Ishikawa (cell line): ENCODE measurements around the gene IL34.

Experiments used
- CEBPB ChIP-seq: IDR thresholded peaks from 2 replicates; pipeline ENCODE4 v1.6.1; 2012
- CREB1 ChIP-seq: IDR thresholded peaks from 2 replicates; pipeline ENCODE4 v1.6.1; 2012; ENCODE audit warnings: low read depth
- EGR1 ChIP-seq: IDR thresholded peaks from 2 replicates; pipeline ENCODE4 v1.6.1; 2012
- EP300 ChIP-seq: IDR thresholded peaks from 2 replicates; pipeline ENCODE4 v1.6.1; 2012; ENCODE audit warnings: borderline replicate concordance
- FOXM1 ChIP-seq: IDR thresholded peaks from 2 replicates; pipeline ENCODE4 v1.6.1; 2012; ENCODE audit warnings: low read depth, borderline replicate concordance
- NFIC ChIP-seq: IDR thresholded peaks from 2 replicates; pipeline ENCODE4 v1.6.1; 2012
- RAD21 ChIP-seq: IDR thresholded peaks from 2 replicates; pipeline ENCODE4 v1.6.1; 2012; ENCODE audit warnings: low read depth
- TAF1 ChIP-seq: IDR thresholded peaks from 2 replicates; pipeline ENCODE4 v1.6.1; 2012; ENCODE audit warnings: low read depth, mild to moderate bottlenecking
- TCF12 ChIP-seq: IDR thresholded peaks from 2 replicates; pipeline ENCODE4 v1.6.1; 2012; ENCODE audit warnings: low read depth
- TEAD4 ChIP-seq: IDR thresholded peaks from 2 replicates; pipeline ENCODE4 v1.6.1; 2012
- YY1 ChIP-seq: IDR thresholded peaks from 2 replicates; pipeline ENCODE4 v1.6.1; 2012; ENCODE audit warnings: low read depth
- ZBTB7A ChIP-seq: IDR thresholded peaks from 2 replicates; pipeline ENCODE4 v1.6.1; 2012; ENCODE audit warnings: low read depth
- TF ChIP-seq, protein P1 (sequence below): IDR thresholded peaks from 2 replicates; pipeline ENCODE4 v1.6.1; 2012
- TF ChIP-seq, protein P2 (sequence below): IDR thresholded peaks from 2 replicates; pipeline ENCODE4 v1.6.1; 2012
- TF ChIP-seq, protein P3 (sequence below): IDR thresholded peaks from 2 replicates; pipeline ENCODE4 v1.6.1; 2012; ENCODE audit warnings: low read depth, mild to moderate bottlenecking

The IL34 gene

DNA sequence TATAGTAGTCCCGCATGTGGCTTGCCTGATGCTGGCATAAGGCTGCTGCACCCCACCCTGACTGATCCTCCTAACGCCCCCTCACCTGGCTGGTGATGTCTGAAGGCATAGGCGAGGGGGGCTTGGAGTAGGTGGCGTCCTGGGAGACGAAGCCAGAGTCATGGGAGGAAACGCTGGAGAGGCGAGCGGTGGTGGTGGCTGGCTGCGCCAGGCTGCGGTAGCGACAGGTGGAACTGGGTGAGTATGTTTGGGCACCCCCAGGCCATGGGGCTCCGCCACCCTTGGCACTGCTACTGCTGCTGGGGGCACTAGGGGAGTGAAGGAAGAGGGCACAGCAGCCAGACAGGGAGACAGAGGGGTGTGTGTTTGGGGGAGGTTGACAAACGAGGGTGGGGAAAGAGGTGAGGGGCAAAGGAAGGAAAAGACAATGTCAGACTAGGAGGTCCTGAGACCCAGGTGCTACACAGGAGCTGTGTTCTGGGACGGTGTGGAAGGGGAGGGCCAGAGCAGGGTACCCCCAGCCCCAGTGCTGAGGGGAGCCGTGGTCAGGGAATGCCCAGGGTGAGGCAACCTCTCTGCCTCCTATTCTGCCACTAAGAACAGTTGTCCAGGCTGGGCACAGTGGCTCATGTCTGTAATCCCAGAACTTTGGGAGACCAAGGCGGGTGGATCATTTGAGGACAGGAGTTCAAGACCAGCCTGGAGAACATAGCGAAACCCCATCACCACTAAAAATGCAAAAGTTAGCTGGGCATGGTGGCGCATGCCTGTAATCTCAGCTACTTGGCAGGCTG lies 28.1 kb downstream of the IL34 start:
- TF ChIP-seq, protein P1, sequence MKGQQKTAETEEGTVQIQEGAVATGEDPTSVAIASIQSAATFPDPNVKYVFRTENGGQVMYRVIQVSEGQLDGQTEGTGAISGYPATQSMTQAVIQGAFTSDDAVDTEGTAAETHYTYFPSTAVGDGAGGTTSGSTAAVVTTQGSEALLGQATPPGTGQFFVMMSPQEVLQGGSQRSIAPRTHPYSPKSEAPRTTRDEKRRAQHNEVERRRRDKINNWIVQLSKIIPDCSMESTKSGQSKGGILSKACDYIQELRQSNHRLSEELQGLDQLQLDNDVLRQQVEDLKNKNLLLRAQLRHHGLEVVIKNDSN, result no peak
- TF ChIP-seq TCF12, result no peak
- no peak for TF ChIP-seq YY1
- no peak for TF ChIP-seq TEAD4
- no peak for TF ChIP-seq NFIC
- TF ChIP-seq FOXM1, result no peak
- TF ChIP-seq, protein P2, sequence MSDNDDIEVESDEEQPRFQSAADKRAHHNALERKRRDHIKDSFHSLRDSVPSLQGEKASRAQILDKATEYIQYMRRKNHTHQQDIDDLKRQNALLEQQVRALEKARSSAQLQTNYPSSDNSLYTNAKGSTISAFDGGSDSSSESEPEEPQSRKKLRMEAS, result no peak
- no peak for TF ChIP-seq EGR1
- no peak for TF ChIP-seq CEBPB
- TF ChIP-seq TAF1, result no peak
- TF ChIP-seq CREB1, result no peak
- no peak for TF ChIP-seq RAD21
- no peak for TF ChIP-seq EP300
- TF ChIP-seq ZBTB7A, result no peak
- TF ChIP-seq, protein P3, sequence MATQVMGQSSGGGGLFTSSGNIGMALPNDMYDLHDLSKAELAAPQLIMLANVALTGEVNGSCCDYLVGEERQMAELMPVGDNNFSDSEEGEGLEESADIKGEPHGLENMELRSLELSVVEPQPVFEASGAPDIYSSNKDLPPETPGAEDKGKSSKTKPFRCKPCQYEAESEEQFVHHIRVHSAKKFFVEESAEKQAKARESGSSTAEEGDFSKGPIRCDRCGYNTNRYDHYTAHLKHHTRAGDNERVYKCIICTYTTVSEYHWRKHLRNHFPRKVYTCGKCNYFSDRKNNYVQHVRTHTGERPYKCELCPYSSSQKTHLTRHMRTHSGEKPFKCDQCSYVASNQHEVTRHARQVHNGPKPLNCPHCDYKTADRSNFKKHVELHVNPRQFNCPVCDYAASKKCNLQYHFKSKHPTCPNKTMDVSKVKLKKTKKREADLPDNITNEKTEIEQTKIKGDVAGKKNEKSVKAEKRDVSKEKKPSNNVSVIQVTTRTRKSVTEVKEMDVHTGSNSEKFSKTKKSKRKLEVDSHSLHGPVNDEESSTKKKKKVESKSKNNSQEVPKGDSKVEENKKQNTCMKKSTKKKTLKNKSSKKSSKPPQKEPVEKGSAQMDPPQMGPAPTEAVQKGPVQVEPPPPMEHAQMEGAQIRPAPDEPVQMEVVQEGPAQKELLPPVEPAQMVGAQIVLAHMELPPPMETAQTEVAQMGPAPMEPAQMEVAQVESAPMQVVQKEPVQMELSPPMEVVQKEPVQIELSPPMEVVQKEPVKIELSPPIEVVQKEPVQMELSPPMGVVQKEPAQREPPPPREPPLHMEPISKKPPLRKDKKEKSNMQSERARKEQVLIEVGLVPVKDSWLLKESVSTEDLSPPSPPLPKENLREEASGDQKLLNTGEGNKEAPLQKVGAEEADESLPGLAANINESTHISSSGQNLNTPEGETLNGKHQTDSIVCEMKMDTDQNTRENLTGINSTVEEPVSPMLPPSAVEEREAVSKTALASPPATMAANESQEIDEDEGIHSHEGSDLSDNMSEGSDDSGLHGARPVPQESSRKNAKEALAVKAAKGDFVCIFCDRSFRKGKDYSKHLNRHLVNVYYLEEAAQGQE, result no peak

DNA sequence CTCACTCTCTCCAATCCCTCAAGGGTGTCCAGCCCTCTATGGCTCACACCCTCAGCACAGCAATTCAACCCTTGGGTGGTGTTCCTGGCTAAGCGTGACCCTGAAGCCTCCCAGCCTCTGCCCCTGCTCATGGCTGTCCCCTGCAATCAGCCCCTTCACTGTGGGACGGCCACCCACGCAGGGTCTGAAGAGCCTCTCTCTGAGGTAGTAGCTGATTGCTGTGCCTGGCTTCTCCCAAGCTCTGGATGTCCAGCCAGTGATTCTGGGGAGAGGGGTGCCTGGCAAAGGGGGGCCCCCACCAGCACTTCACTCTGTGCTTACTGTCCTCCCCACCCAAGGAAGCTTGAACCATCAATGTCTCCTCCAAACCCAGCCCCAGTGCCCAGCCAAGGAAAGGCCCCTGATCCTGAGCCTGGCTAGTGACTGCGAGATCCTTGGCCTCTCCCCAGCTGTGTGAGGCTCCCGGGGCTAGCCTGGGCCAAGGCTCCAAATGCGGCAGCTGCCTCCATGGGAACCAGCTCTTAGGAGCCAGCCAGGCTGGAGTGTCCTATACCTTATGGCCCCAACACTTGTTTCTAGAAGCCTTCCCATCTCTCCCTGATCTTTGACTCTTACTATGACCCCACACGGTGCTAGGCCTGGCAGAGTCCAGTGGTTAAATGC lies 29.6 kb downstream of the IL34 start:
- TF ChIP-seq FOXM1, result no peak

DNA sequence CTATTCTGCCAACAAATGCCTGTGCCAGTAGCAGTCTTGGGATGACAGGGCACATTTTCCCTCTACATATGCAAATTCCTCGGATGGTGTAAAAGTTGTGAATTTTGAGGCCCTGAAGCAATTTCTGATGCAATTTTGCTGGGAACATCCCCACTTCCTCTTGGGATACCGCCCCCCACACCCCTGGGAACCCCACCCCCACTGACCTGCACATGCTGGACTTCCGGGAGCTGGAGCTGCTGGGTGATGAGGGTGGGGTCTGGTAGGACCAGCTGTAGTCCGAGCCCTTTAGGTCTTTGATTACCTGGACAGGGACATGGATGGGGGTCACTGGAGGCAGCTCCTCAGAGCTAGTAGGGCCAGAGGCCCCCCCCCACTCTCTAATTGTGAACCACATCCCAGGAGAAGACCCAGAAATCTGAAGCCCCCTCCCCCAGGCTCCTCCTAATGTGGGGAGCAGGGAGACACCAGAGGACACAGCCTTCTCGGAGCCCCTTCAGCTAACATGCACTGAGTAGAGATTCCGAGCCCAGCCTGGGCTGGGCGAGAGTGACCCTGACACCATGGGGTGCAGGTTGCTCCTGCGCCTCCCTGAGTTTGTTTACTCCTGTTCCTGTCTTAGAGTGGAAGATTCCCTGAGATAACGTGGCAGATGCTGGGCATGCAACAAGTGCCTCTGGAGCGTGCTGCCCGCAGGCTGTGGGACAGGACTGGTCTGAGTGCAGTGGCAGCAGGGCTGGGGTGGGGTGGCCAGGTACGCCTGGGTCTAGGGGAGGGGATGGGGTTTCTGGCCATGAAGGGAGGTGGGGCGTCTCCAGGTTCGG lies 30.5 kb downstream of the IL34 start:
- TF ChIP-seq ZBTB7A, result no peak
- TF ChIP-seq, protein P1, result no peak
- TF ChIP-seq EP300, result no peak
- TF ChIP-seq NFIC, result no peak
- TF ChIP-seq EGR1, result no peak
- no peak for TF ChIP-seq TAF1
- TF ChIP-seq, protein P3, result no peak
- no peak for TF ChIP-seq FOXM1
- no peak for TF ChIP-seq YY1
- no peak for TF ChIP-seq CREB1

DNA sequence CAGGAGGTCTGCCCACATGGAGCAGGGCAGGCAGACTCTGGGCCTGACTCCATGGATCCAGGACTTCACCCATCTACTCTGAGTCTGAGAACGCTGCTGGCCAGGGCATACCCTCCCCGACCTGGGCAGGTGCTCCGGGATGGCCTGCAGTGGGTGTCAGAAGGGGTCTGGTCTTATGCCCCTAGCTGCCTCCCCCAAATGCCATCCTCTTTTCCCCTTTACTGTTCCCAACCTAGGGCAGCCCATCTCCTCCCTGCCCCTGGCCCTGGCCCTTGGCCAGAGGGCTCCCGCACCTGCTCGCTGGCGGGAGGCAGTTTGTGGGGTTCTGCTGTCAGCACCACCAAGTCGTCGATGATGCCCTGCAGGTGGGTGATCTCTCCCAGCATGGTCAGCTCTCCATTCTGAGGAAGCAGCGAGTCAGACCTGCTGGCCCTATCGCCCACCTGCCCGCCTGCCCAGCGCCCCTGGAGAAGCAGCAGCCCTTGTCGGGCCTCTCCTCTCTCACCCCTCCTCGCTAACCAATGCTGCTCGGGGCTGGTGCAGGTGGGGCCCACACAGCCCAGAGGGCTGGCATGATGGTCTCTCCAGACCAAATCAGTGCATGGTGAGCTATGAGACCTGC lies 31.3 kb downstream of the IL34 start:
- no peak for TF ChIP-seq FOXM1
- TF ChIP-seq, protein P3, result no peak
- TF ChIP-seq ZBTB7A, result no peak
- TF ChIP-seq EP300, result no peak
- no peak for TF ChIP-seq TEAD4
- no peak for TF ChIP-seq NFIC
- no peak for TF ChIP-seq CREB1
- no peak for TF ChIP-seq TCF12
- TF ChIP-seq, protein P2, result no peak
- TF ChIP-seq YY1, result no peak
- no peak for TF ChIP-seq EGR1
- TF ChIP-seq TAF1, result no peak
- TF ChIP-seq, protein P1, result no peak
- no peak for TF ChIP-seq RAD21
- TF ChIP-seq CEBPB, result no peak
